HepG2 (cell line): Measurements from ENCODE around the gene SPAG5. TPM values are rescaled to one million over a fixed set of nuclear protein-coding genes. Genes with fewer than 3 reads are reported as not detected.
A peak's percentile ranks its signal among the peaks of the same experiment; 100 is the strongest.

Source experiments
- ATAC-seq: fragments of 200-7000 bp; cut with Tn5 transposase; 3 replicates; pipeline ENCODE4 v1.9.1; 2020; ENCODE audit warnings: mild to moderate bottlenecking, moderate library complexity
- BruUV-seq: library from RNA; stranded (reverse); fragments of 400-500 nt; replicated peaks from 2 replicates; lab custom pipeline; 2021; lab: Mats Ljungman, UMichigan
- CTCF ChIA-PET: fragments of 300-600 bp; formaldehyde crosslinking; extraction: SDS; loops from one replicate; lab custom pipeline; 2021; ENCODE audit warnings: low total read pairs, inconsistent platforms, low intra/inter-chr PET ratio; lab: Yijun Ruan, JAX
- POLR2A ChIA-PET: fragments of 350-600 bp; sonication (Branson Sonifier 250); formaldehyde crosslinking; loops from one replicate; lab custom pipeline; 2020; ENCODE audit warnings: antibody characterized with exemption, inconsistent platforms; lab: Yijun Ruan, JAX
- DNase-seq: peaks from one replicate; pipeline ENCODE4 v3.0.0-alpha.2; 2015; ENCODE audit warnings: low spot score
- FAIRE-seq: peaks from 3 replicates; lab custom pipeline; 2011; peaks lifted over from hg19 to GRCh38; lab: Jason Lieb, UNC
- H2AFZ ChIP-seq: one replicate; pipeline ENCODE4 v1.6.1; 2011; ENCODE audit warnings: low read length, inconsistent platforms
- H3K27ac ChIP-seq: fragments of 300-600 bp; 3 replicates; pipeline ENCODE4 v1.8.0; 2011; ENCODE audit warnings: mixed run types, mild to moderate bottlenecking, mixed read lengths, low read length, inconsistent platforms; ENCODE audit not compliant: insufficient read depth; ENCODE audit errors: extremely low read length
- H3K27me3 ChIP-seq, 2 experiments: fragments of 200-600 bp in 1 of 2; 2 replicates in 1 of 2; 3 replicates in 1 of 2; pipeline versions ENCODE4 v1.6.0 to v1.8.0; 2011; ENCODE audit warnings: low read length in 2 of 2, mild to moderate bottlenecking in 2 of 2, moderate library complexity in 2 of 2, inconsistent platforms in 1 of 2; ENCODE audit not compliant: insufficient read depth in 2 of 2, control insufficient read depth in 1 of 2
- H3K36me3 ChIP-seq, 2 experiments: fragments of 200-600 bp in 1 of 2; replicated peaks in 1 of 2; 2 replicates in 1 of 2; 3 replicates in 1 of 2; pipeline versions ENCODE4 v1.5.1 to v1.8.0; 2011; ENCODE audit warnings: low read length in 2 of 2, inconsistent platforms in 1 of 2; ENCODE audit not compliant: insufficient read depth in 2 of 2, control insufficient read depth in 1 of 2
- H3K4me1 ChIP-seq: 2 replicates; pipeline ENCODE4 v1.5.1; 2012; ENCODE audit warnings: low read length, inconsistent platforms; ENCODE audit not compliant: insufficient read depth
- H3K4me2 ChIP-seq: 2 replicates; pipeline ENCODE4 v1.6.0; 2011; ENCODE audit warnings: low read depth, low read length, inconsistent platforms
- H3K4me3 ChIP-seq, 3 experiments: fragments of 200-600 bp in 1 of 3; sonication (generic), shearing (Covaris generic) in 1 of 3; replicated peaks in 1 of 3; 2 replicates each; pipeline ENCODE4 v1.5.1; 2011 to 2016; ENCODE audit warnings: low read length in 3 of 3, inconsistent platforms in 2 of 3, low read depth in 2 of 3, mild to moderate bottlenecking in 2 of 3, control low read depth in 1 of 3, mixed read lengths in 1 of 3; ENCODE audit not compliant: insufficient read depth in 1 of 3
- H3K79me2 ChIP-seq: one replicate; pipeline ENCODE4 v1.6.1; 2011; ENCODE audit warnings: low read length, inconsistent platforms; ENCODE audit not compliant: insufficient read depth
- H3K9ac ChIP-seq: 2 replicates; pipeline ENCODE4 v1.6.0; 2011; ENCODE audit warnings: mild to moderate bottlenecking, low read depth, low read length, inconsistent platforms; ENCODE audit not compliant: insufficient read depth
- H3K9me3 ChIP-seq: 2 replicates; pipeline ENCODE4 v1.5.1; 2012; ENCODE audit warnings: mild to moderate bottlenecking, low read length
- H4K20me1 ChIP-seq: 2 replicates; pipeline ENCODE4 v1.6.0; 2011; ENCODE audit warnings: inconsistent platforms, mild to moderate bottlenecking, low read length, moderate library complexity; ENCODE audit not compliant: insufficient read depth
- CTCF ChIP-seq: sonication (generic); formaldehyde crosslinking; IDR thresholded peaks from 2 replicates; pipeline ENCODE4 v1.5.0; 2020; ENCODE audit warnings: mild to moderate bottlenecking, missing genetic modification reagents, moderate library complexity
- FOXA1 ChIP-seq, 2 experiments: fragments of 450-650 bp in 1 of 2; sonication (generic) in 1 of 2; formaldehyde crosslinking in 1 of 2; IDR thresholded peaks; 2 replicates each; pipeline versions ENCODE4 v1.4.0 to v1.6.1; 2016 to 2020; ENCODE audit warnings: missing genetic modification reagents in 1 of 2
- GTF2F1 ChIP-seq: fragments of 150-350 bp; IDR thresholded peaks from 2 replicates; pipeline ENCODE4 v1.6.1; 2014; ENCODE audit warnings: low read length
- THAP9 ChIP-seq: sonication (generic); formaldehyde crosslinking; IDR thresholded peaks from 2 replicates; pipeline ENCODE4; 2020; ENCODE audit warnings: missing genetic modification reagents, mild to moderate bottlenecking, borderline replicate concordance
- WGBS: methylation state at CpG from one replicate; pipeline ENCODE4 v1.1.6; 2017; ENCODE audit warnings: low lambda C conversion rate; 5-methylcytosine and 5-hydroxymethylcytosine counted together
- in situ Hi-C: cut with HindIII; loops from 2 replicates; pipeline ENCODE4 v1.10.0; 2017; ENCODE audit warnings: low pct_unique_long_range_greater_than_20kb; ENCODE audit not compliant: extremely low pct_ligation_motif_present
- intact Hi-C: fragments of 100-400 bp; cut with micrococcal nuclease; formaldehyde crosslinking; loops from one replicate; pipeline ENCODE4 v1.10.0; 2022; ENCODE audit not compliant: unreplicated experiment
- polyA plus RNA-seq, 8 experiments: library from polyadenylated mRNA; depleted of rRNA in 3 of 8; stranded (reverse) in 7 of 8; unstranded in 1 of 8; fragments of >200 nt; fragmentation: Illumina TruSeq in 4 of 8; extraction: Trizol in 4 of 8; gene quantifications; 2 replicates each; pipeline versions ENCODE4 v1.2.1 to v1.2.3, GENCODE V29; 2011 to 2016; ENCODE audit warnings: low read depth in 4 of 8, missing spikeins in 1 of 8, mixed read lengths in 1 of 8; ENCODE audit not compliant: insufficient read depth in 1 of 8
- total RNA-seq, 5 experiments: library from RNA; depleted of rRNA; stranded (reverse); fragments of >200 nt; fragmentation: Illumina TruSeq; extraction: Trizol; gene quantifications; 2 replicates each; pipeline ENCODE4 v1.2.3, GENCODE V29; 2016; ENCODE audit warnings: low read depth in 1 of 5

The SPAG5 gene
- total and polyA plus RNA-seq, 2 of the 13 experiments (the other 11 are each of a cell fraction or from before 2014, with no cell fraction given) = 41.4 to 98.0 TPM

GRCh38 chr17:28534740-28535375 lies 64.0 kb downstream of the SPAG5 start:
- DNase-seq (no peak), FAIRE-seq (no peak), ATAC-seq (peak; percentile 37; the same call in 2 of the 3 replicates)
- CTCF ChIA-PET = no interaction called here
- Histone ChIP-seq H3K79me2 (no peaks in the 10 kb centered on the region), H3K9me3 (no peaks in the 10 kb centered on the region), H3K4me3 (no peak overlapping the region), H2AFZ (no peak overlapping the region), H3K4me1 (peaks cover 6% of the 10 kb centered on the region), H3K9ac (no peak overlapping the region), H4K20me1 (no peaks in the 10 kb centered on the region), H3K36me3 (no peaks in the 10 kb centered on the region), H3K4me2 (no peak overlapping the region), H3K27me3 (peaks cover 8 to 43% of the 10 kb centered on the region in 2 experiments; a peak in 4 of 5 replicates), H3K27ac (no peak overlapping the region)
- in situ Hi-C loops = loop anchor here (5.0 kb wide), 1 partner anchor 38 kb away; no protein-coding TSS in a partner anchor
- intact Hi-C loops = no loop called here
- no peak for TF ChIP-seq THAP9
- 0 out of 2 replicates have a peak, but pooled peaks have one; percentile 8 for TF ChIP-seq CTCF (CRISPR knock-in tag)
- no peak for TF ChIP-seq GTF2F1
- no peak for TF ChIP-seq FOXA1 (IDR thresholded peaks at IDR 0.05)
- TF ChIP-seq FOXA1 (CRISPR knock-in tag; IDR thresholded peaks at IDR 0.05) = no peak
- POLR2A ChIA-PET = interaction anchor here (0.5 kb wide), 1 partner anchor 1146 kb away, joined by 3 read pairs; no protein-coding TSS in a partner anchor
- no TSS peak for BruUV-seq
- 55% methylated on average over 4 of the region's 11 CpGs for WGBS
